ENCODE results near the gene UNC45B. TPM values are rescaled to one million over a fixed set of nuclear protein-coding genes. Genes with fewer than 3 reads are reported as not detected.

The UNC45B gene
- total and polyA plus RNA-seq, 2 of the 13 experiments (the other 11 are each of a cell fraction or from before 2014, with no cell fraction given) = 0.01 TPM; not detected in 1

- TF ChIP-seq GATAD2A (CRISPR knock-in tag; IDR thresholded peaks at IDR 0.05) (peak; percentile 72), ZNF569 (CRISPR knock-in tag; IDR thresholded peaks at IDR 0.05; ENCODE audit: borderline replicate concordance) (no peak), PAWR (CRISPR knock-in tag; IDR thresholded peaks at IDR 0.05; ENCODE audit: borderline replicate concordance) (no peak), GTF3A (CRISPR knock-in tag; conservative IDR thresholded peaks at IDR 0.05) (0 out of 2 replicates have a peak, but pooled peaks have one; percentile 51), PHF20 (CRISPR knock-in tag; IDR thresholded peaks at IDR 0.05) (peak; percentile 77), HIC2 (CRISPR knock-in tag; IDR thresholded peaks at IDR 0.05; ENCODE audit: low read depth) (0 out of 2 replicates have a peak, but pooled peaks have one; percentile 16), ZNF207 (IDR thresholded peaks at IDR 0.05; ENCODE audit: borderline replicate concordance) (no peak), CAMTA2 (CRISPR knock-in tag; IDR thresholded peaks at IDR 0.05; ENCODE audit: borderline replicate concordance) (peak; percentile 70; the same call in 1 of the 2 replicates), ZNF205 (CRISPR knock-in tag; IDR thresholded peaks at IDR 0.05) (peak; percentile 79), YEATS2 (CRISPR knock-in tag; IDR thresholded peaks at IDR 0.05; ENCODE audit: borderline replicate concordance) (peak; percentile 91), TFE3 (CRISPR knock-in tag; IDR thresholded peaks at IDR 0.05) (peak; percentile 48; the same call in 1 of the 2 replicates), ZNF407 (CRISPR knock-in tag; IDR thresholded peaks at IDR 0.05; ENCODE audit: not compliant biosample characterization) (no peak), POLR2AphosphoS2 (IDR thresholded peaks at IDR 0.05; ENCODE audit: low read depth, low read length) (no peak), WIZ (CRISPR knock-in tag; IDR thresholded peaks at IDR 0.05) (no peak), ESRRA (CRISPR knock-in tag; IDR thresholded peaks at IDR 0.05; ENCODE audit: low read depth) (peak; percentile 59; the same call in 1 of the 2 replicates), FOXA3 (CRISPR knock-in tag; IDR thresholded peaks at IDR 0.05) (peak; percentile 68; the same call in 1 of the 2 replicates), SP4 (CRISPR knock-in tag; IDR thresholded peaks at IDR 0.05) (peak; percentile 48; the same call in 1 of the 2 replicates), ZNF20 (CRISPR knock-in tag; IDR thresholded peaks at IDR 0.05) (0 out of 2 replicates have a peak, but pooled peaks have one; percentile 54)
Measured at GRCh38 chr17:35141681-35142466, 5.7 kb upstream of the UNC45B start, which contains the start of gene NLE1 (continued).
